GM21367 (cell line): ENCODE measurements around the gene ZSWIM5.
"Not testable (repeated sequence)": the region's sequence is repeated elsewhere in the genome, so short reads cannot be mapped to it uniquely, and the experiment has no call there.

Experiments used
- ATAC-seq: cut with Tn5 transposase; IDR thresholded peaks from one replicate; pipeline ENCODE4 v1.9.1; 2021; ENCODE audit not compliant: unreplicated experiment

The ZSWIM5 gene

DNA sequence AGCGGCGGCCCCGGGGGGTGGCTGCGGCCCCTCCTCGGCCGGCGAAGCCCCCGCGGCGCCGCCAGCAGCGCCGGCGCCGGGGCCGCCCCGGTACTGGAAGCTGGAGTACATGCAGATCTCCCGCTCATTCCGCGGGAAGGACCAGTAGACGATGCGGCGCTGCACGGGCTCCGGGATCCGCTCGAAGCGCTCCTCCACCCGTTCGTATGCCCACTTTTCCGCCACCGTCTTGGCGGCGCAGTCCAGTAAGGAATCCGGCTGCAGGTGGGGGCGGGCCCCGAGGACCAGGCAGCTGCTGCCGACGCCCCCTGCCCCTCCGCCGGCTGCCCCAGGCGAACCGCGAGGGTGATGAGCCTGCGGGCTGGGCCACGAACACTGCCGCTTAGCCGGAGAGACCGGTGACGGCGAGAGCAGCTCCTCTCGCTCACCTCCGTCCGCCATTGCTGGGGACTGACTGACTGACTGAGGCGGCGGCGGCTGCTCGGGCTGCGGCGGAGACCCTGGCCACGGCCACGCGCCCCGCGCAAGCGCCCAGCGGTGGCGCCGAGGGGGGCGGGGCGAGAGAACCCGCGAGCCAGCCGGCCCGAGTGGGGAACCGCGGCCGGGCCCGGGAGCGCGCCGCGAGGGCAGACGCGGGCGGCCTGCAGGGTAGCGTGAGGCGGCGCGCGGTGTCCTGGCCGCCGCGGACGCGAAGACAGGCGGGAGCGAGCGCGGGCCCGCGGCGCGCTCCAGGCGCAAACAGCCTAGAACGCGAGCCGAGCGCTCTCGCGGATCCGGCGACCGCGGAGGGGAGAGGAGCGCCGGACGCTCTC lies at the start of gene ZSWIM5:
Gene ZSWIM5, minus strand, starts transcription at position 696 of the 812 bp plus-strand sequence. Its CDS starts 255 bp downstream, at position 441.
- ATAC-seq = peak; percentile 56

GRCh38 chr1:45254490-45254889 lies 48.1 kb upstream of the ZSWIM5 start:
- ATAC-seq = no peak

DNA sequence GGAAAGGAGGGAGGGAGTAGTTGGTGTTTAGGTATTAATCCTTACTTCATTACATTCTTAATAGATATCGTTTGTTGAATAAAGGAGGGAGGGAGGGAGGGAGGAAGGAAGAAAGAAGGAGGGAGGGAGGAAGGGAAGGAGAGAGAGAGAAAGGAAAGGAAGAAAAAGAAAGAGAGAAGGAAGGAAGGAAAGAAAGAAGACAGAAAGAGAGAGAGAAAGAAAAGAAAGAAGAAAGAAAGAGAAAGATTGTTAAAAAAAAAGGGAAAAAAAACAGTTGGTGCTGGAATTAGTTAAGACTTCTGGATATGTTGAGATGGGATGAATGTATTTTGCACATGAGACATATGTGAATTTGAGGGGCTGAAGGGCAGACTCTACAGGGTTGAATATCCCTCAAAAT lies 44.1 kb upstream of the ZSWIM5 start:
- ATAC-seq = no peak

GRCh38 chr1:45248004-45248403 lies 41.6 kb upstream of the ZSWIM5 start:
- ATAC-seq = not testable (repeated sequence)

GRCh38 chr1:45246760-45247159 lies 40.4 kb upstream of the ZSWIM5 start:
- no peak for ATAC-seq

DNA sequence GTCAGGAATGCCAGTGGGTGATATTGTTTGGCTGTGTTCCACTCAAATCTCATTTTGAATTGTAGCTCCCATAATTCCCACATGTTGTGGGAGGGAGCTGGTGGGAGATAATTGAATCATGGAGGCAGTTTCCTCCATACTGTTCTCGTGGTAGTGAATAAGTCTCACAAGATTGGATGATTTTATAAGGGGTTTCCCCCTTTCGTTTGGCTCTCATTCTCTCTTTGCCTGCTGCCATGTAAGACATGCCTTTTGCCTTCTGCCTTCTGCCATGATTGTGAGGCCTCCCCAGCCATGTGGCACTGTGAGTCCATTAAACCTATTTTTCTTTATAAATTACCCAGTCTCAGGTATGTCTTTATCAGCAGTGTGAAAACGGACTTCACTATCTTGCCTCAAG lies 40.0 kb upstream of the ZSWIM5 start:
- ATAC-seq = not testable (repeated sequence)

- no peak for ATAC-seq
These were observed 38.3 kb upstream of the ZSWIM5 start for GRCh38 chr1:45244660-45245059.

GRCh38 chr1:45243476-45244343 lies 37.3 kb upstream of the ZSWIM5 start:
- no peak for ATAC-seq

DNA sequence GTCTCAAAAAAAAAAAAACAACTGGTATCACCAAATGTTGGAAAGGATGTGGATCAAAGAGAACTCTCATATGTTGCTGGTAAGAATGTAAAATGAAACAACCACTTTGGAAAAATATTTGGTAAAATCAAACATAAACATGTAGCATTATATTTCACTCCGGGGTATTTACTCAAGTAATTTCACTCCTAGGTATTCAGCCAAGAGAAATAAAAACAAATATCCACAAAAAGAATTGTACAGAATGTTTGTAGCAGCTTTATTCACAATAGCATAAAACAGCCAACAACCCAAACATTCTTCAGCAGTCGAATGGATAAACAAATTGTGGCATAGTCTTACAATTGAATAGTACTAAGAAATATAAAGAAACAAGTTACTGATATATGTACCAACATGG lies 32.4 kb upstream of the ZSWIM5 start:
- no peak for ATAC-seq

DNA sequence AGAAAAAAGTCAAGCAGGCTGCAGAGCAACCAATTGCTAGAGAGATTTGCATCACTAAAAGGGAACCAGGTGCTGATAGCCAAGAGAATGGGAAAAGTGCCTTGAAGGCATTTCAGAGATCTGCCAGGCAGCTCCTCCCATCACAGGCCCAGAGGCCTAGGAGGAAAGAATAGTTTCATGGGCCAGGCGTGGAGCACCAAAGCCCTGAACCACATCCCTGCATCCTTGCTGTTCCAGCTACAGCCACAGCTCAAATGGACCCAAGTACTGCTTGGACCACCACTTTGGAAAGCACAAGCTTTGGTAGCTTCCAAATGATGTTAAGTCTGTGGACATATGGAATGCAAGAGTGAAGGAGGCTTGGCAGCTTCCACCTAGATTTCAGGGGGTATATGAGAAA lies 29.7 kb upstream of the ZSWIM5 start:
- no peak for ATAC-seq

DNA sequence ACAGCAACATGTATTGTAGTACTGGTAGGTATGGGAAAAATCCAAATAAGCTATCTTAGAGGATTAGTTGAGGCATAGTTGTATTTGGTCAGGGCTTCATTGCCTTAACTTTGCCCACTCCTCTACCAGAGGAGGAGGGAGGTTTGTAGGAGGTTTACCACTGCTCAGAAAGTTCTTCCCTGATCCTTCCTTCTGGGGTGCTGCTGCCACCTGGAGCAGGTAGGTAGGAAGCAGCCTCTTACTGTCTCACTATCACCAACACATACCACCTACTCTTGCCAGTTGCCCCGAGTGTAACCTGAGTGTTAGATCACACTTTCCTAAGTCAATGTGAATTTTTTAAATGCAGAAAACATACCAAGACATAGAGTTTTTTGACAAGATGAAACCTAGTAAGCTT lies 24.1 kb upstream of the ZSWIM5 start:
- ATAC-seq = no peak

GRCh38 chr1:45225598-45225997 lies 19.2 kb upstream of the ZSWIM5 start:
- ATAC-seq = no peak

- ATAC-seq = not testable (repeated sequence)
These were observed 17.3 kb upstream of the ZSWIM5 start for GRCh38 chr1:45223710-45224109.

- no peak for ATAC-seq
These were observed 15.3 kb upstream of the ZSWIM5 start for GRCh38 chr1:45221716-45222115.

DNA sequence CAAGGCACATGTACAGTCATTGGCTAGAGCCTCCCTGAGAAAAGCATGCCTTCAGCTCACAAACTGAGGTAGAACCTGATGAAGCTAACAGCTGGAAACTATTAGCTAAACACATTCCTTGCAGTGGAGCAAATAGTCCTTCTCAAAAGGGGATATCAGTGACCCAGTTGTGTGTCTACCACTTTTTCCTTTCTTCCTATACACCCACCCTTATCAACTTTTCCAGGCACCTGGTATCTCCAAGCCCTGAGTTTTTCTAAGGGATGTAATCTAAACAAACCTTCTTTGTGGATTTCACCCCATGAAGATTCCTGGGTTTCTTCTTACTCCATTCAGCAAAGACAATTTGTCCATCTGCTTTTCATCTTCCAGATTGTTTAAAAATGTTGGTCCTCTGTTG lies 10.5 kb upstream of the ZSWIM5 start:
- ATAC-seq = no peak

GRCh38 chr1:45216200-45216541 lies 9.8 kb upstream of the ZSWIM5 start:
- ATAC-seq = no peak

- ATAC-seq = no peak
These were observed 9.2 kb upstream of the ZSWIM5 start for GRCh38 chr1:45215485-45216199.

GRCh38 chr1:45213892-45214291 lies 7.5 kb upstream of the ZSWIM5 start:
- no peak for ATAC-seq

- ATAC-seq = no peak
These were observed 4.7 kb upstream of the ZSWIM5 start for GRCh38 chr1:45211076-45211475.

- ATAC-seq = no peak
These were observed 611 bp upstream of the ZSWIM5 start for GRCh38 chr1:45206808-45207623.
